ENCODE results near the gene EGFR.
A peak's percentile ranks its signal among the peaks of the same experiment; 100 is the strongest.

The EGFR gene

GRCh38 chr7:55108401-55108800 is 89.6 kb downstream of the EGFR start:
- DNase-seq: no peak

GRCh38 chr7:55108818-55109217 is 90.0 kb downstream of the EGFR start:
- no peak for DNase-seq

GRCh38 chr7:55109404-55110167 is 90.8 kb downstream of the EGFR start:
- DNase-seq: no peak

- no peak for DNase-seq
These were observed 91.6 kb downstream of the EGFR start for GRCh38 chr7:55110282-55110992.

DNA sequence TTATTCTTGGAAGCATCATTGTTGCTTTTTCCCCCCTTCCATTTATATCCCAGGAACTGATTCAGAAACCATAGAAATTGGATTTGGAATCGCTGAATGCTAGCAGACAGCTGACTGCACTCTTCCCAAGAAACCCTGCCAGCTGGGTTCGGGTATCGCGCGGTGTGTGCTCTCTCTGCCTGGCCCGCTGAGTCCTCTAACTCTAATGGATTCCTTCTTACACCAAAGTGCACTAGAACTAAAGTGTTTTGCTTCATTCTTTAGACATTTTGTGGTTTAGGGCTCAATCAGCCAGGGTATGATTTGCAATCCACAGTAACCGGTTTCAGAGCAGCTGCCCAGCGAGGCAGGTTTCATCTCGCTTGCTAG is 92.2 kb downstream of the EGFR start:
- DNase-seq: no peak

DNA sequence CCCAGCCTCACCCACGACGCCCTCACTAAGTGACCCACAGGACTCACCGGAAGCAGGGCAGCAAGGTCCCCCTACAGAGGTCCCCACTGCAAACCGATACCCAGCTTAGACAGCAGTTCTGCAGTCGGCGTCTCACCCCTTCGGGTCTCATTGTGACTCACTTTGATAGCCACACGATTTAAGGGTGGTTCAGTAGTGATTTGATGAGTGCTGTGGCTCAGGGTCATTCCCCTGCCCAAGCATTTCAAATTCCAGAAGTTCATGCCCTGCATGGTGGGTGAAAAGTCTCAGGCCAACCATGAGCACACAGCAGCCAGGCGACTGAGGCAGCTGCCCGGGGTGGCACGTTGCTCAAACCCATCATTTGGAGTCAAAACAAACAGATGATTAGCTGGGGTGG is 93.2 kb downstream of the EGFR start:
- no peak for DNase-seq

DNA sequence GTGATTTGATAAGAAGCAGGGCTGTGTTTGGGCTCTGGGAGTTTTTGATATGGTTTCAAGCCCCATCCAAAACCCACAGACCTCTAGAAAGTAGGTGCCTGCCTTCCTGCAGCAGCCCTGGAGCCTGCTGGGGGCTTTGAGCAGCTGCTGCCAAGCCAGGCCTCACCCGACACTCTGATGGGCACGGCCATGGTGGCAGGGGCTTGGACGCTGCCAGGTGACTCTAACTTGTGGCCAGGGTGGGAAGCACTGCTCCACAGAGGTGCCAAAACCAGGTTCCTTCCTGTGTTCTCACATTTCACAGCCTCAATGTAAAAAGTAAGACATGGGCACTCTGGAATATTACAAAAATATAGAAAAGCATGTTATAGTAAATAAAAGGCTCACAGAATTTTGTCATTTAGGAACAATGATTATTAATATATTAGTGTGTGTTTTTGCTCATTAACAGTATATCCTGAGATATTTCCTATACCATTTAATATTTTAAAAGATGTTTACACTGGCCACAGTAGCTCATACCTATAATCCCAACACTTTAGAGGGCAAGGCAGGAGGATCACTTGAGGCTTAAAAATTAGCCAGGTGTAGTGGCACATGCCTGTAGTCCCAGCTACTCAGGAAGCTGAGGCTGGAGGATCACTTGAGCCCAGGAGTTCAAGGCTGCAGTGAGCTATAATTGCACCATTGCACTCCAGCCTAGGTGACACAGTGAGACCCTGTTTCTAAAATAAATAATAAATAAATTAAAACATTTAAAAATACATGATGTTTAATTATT is 95.1 kb downstream of the EGFR start:
- no peak for DNase-seq

DNA sequence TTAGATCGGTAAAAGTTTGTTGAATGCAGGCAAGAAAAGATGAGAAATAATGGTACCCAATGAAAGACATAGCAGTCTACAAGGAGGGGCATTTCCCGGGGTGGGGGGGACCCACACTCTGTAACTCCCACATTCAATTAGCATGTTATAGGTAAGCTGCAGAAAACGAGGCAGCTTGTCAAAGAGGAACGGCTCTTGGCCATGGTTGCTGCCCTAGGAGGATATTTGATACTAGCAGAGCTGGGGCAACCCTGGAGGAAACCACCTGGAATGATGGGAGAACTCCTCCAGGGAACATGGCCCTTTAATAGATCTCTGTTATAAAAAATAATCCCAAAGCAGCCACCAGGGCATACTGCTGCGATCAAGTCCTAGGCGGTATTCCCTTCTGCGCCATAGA is 98.5 kb downstream of the EGFR start:
- no peak for DNase-seq

DNA sequence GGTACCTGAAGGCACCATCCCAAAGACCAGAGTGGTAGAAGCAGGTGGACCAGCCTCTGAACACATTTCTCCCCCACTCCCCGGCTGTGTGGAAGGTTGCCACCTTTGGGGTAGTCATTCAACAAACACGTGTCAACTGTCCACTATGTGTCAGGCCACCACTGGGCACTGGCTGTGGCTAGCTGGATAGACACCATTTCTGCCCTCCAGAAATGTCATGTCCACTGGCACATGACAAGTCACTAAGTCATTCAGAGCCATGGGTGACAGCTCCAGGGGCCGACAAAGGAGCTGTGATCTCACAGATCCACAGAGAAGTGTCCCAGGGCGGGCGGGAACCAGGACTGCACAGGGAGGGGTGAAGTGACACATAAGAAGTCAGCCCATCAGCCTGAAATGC is 99.6 kb downstream of the EGFR start:
- DNase-seq: no peak

DNA sequence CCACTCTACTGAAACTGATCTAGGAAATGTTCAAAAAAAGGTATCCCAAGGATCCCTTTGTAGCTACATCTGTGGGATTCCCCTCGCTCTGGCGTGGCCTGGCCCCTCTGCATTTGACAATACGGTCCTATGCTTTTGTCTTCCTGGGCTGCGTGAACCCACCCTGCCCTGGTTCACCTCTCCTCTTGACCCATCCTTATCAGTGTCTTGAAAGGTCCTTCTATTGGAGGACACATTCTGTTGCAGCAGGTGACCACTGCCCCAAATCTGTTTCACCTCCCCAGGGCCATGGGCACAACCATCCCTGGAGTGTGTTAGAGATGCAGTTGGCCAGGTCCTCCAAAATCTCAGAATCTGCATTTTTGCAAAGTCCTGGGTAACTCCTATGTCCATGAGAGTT is 100.8 kb downstream of the EGFR start:
- DNase-seq: no peak

GRCh38 chr7:55120074-55120473 is 101.3 kb downstream of the EGFR start:
- DNase-seq: no peak

GRCh38 chr7:55120501-55121198 is 101.8 kb downstream of the EGFR start:
- DNase-seq: no peak

GRCh38 chr7:55121249-55121648 is 102.4 kb downstream of the EGFR start:
- DNase-seq: no peak

GRCh38 chr7:55122263-55122662 is 103.4 kb downstream of the EGFR start:
- no peak for DNase-seq

GRCh38 chr7:55124989-55125875 is 106.4 kb downstream of the EGFR start:
- DNase-seq: no peak

DNA sequence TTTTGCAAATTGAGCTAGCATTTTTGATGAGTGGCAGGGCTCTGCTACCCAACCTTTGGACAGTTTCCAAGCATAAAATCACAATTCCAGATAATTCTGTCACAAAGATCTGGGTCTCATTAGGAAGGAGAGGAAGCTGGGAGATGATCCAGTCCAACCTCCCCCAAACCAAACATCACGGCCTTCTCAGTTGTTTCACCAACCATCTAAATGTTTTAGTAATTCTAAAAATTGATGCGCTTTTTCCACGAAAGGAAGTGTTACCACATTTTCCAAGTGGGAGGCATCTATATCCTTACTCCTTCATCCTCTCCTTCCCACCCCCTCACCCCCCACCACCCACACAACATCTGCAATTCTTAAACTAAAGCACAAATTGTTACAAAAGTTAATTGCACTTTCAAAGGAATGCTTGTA is 108.3 kb downstream of the EGFR start:
- DNase-seq: no peak

DNA sequence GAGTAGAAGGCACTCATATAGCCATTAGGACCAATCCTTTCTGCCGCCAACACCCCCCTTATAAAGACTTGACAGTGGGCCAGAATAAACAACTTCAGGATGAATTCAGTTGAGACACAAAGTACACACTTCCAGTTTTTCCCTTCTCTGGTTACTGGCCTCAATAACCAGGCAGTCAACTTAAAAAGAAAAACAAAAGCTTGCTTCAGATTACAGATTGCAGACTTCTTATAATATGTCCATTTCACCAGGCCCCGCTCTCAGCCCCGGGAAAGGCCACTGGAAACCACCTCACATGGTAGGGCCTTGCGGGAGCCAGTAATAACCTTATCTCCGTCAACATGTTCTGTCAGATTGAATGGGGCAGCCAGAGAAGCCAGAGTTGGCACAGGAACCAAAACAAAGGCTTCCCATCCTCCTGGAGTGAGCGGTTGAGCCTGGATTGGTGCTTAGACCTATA is 108.8 kb downstream of the EGFR start:
- peak; percentile 70 for DNase-seq

DNA sequence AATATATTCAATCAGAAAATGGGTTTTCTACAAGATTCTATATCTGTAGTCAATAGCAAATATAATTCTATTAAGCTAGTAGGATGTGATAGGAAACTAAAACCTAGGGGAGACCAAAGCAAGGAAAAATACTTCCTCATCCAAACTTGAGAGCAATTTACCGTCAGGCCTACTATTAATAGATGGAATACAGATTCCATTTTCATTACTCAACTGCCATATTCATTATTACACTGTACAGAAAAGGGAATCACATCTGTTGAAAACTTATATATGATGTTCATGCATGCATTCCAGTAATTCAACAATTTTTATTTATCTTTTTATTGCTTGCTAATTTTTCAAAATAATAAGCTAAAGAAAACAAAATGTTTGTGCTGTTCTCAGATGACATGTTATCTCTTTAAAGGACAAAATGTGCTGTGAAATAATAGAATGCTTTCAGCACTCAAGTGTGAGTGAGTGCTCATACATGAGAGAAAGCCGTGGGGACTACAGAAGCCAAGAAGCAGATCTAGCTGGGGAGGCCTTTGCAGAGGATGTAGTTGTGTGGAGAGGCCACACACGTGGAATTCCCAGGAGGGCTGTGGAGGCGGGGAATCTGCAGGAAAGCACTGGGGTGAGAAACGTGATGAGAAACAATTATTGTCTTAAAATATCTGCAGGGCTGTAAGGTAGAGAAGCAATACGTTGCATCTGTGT is 110.0 kb downstream of the EGFR start:
- peak; percentile 24 for DNase-seq

DNA sequence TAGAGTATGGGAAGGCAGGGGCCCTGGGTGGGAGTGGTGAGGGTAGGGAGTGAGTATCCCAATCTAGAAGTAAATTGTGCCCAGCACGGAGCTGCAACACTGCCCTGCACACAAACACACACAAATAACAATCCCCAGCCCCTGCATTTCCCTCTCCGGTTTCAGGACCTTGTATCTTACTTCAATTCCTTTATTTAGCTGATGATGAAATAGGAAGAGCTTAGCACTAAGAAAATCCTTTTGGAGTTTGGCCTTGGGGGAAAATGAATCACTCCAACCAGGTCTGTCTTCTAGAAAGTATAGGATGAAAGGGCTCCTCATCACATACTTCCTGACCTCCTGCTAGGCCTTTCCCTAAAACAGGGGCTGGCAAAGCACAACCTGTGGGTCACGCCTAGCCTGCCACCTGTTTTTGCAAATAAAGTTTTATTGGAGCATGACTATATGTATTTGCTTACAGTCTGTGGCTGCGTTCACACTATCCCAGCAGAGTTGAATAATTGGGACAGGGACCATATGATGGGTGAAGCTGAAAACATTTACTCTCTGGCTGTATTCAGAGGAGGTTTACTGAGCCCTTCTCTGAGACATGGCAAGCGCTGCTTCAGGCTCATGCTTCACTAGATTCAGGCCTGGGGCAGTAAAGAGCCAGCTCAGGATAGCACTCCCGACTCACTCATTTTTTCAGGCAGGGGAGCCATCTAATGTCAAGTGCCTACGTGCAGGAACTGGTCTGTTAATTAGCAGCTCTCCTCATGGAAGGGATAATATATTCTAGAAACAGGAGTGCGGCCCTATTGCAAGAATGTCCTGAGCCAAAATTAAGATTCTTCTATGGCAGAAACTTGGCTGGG is 111.0 kb downstream of the EGFR start:
- DNase-seq: peak; percentile 14

GRCh38 chr7:55130395-55131141 is 111.8 kb downstream of the EGFR start:
- DNase-seq: no peak

Measured in NCI-H1436 (cell line).